ENCODE data around the gene SFMBT1.

Gene SFMBT1

GRCh38 chr3:53045518-53046170 is at the start of gene SFMBT1:
Gene SFMBT1, minus strand, starts transcription at chr3:53046073. Its CDS starts 76,945 bp downstream, at chr3:52969128.
- Histone ChIP-seq H3K4me3 (ENCODE audit: low read depth in 1 of 2, low read length in 2 of 2) (peak within 1 kb of the TSS; percentile 79), H3K27me3 (ENCODE audit: low read depth, low read length) (no peaks in the 10 kb centered on the region), H3K9me3 (ENCODE audit: control insufficient read depth in 1 of 2, low read length in 2 of 2) (no peaks in the 10 kb centered on the region), H3K27ac (ENCODE audit: low read length) (peak within 1 kb of the TSS; percentile 76), H3K36me3 (ENCODE audit: control insufficient read depth in 1 of 2, insufficient read depth in 2 of 2, low read length in 2 of 2) (no peaks in the 10 kb centered on the region), H3K4me1 (ENCODE audit: control insufficient read depth in 1 of 2, insufficient read depth in 2 of 2, low read length in 2 of 2) (peaks cover 0 to 10% of the 10 kb centered on the region in 2 donors)

DNA sequence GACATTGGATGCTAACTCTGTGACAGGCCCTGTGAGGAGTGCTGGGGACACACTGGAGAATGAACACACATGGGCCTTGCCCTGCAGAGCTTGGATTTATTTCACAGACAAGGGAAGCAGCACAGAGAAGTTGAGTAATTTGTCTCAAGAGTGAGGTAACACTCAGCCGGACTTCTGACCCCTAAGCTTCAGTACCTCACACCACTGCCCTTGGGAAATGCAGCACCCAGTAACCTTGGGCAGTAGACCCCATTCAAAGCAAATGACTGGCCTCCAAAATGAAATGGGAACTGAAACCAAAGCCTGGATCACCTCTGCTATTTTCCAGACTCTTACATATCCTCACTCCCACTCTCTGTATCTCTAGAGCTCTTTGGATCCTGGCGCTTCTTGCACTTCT is 47.1 kb upstream of the SFMBT1 start:
- Histone ChIP-seq H3K27ac (ENCODE audit: low read length) (no peak overlapping the region), H3K36me3 (ENCODE audit: control insufficient read depth in 1 of 2, insufficient read depth in 2 of 2, low read length in 2 of 2) (peaks cover 30 to 56% of the 10 kb centered on the region in 2 donors), H3K4me1 (ENCODE audit: control insufficient read depth in 1 of 2, insufficient read depth in 2 of 2, low read length in 2 of 2) (no peaks in the 10 kb centered on the region), H3K4me3 (ENCODE audit: low read depth in 1 of 2, low read length in 2 of 2) (no peak overlapping the region), H3K9me3 (ENCODE audit: control insufficient read depth in 1 of 2, low read length in 2 of 2) (no peaks in the 10 kb centered on the region), H3K27me3 (ENCODE audit: low read depth, low read length) (no peaks in the 10 kb centered on the region)

GRCh38 chr3:53092216-53092615 is 46.3 kb upstream of the SFMBT1 start:
- Histone ChIP-seq H3K27me3 (ENCODE audit: low read depth, low read length) (no peaks in the 10 kb centered on the region), H3K36me3 (ENCODE audit: control insufficient read depth in 1 of 2, insufficient read depth in 2 of 2, low read length in 2 of 2) (peaks cover 30 to 55% of the 10 kb centered on the region in 2 donors), H3K27ac (ENCODE audit: low read length) (no peak overlapping the region), H3K4me1 (ENCODE audit: control insufficient read depth in 1 of 2, insufficient read depth in 2 of 2, low read length in 2 of 2) (no peaks in the 10 kb centered on the region), H3K9me3 (ENCODE audit: control insufficient read depth in 1 of 2, low read length in 2 of 2) (no peaks in the 10 kb centered on the region), H3K4me3 (ENCODE audit: low read depth in 1 of 2, low read length in 2 of 2) (no peak overlapping the region)

DNA sequence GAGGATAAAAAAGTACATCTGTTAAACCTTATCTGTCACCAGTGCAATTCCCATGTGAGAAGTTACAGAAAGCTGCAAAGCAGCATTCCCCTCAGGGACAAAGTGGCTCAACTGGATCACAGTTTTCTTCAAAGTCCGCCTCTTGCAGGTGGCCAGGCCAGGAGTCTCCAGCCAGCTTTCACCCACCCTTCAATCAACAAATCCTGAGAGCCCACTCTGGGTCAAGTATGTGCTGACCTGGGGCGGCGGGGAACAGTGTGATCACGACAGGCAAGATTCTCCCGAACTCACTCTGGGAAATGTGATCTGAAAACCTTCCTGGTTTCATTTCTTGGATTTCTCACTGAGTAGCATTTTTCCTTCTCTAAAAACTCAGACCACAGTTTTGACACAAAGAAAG is 45.1 kb upstream of the SFMBT1 start:
- H3K4me3 ChIP-seq (ENCODE audit: low read depth in 1 of 2, low read length in 2 of 2): no peak overlapping the region
- H3K4me1 ChIP-seq (ENCODE audit: control insufficient read depth in 1 of 2, insufficient read depth in 2 of 2, low read length in 2 of 2): no peaks in the 10 kb centered on the region
- H3K27ac ChIP-seq (ENCODE audit: low read length): no peak overlapping the region
- peaks cover 30 to 54% of the 10 kb centered on the region in 2 donors for H3K36me3 ChIP-seq (ENCODE audit: control insufficient read depth in 1 of 2, insufficient read depth in 2 of 2, low read length in 2 of 2)
- H3K9me3 ChIP-seq (ENCODE audit: control insufficient read depth in 1 of 2, low read length in 2 of 2): no peaks in the 10 kb centered on the region
- no peaks in the 10 kb centered on the region for H3K27me3 ChIP-seq (ENCODE audit: low read depth, low read length)

- no peak overlapping the region for H3K27ac ChIP-seq (ENCODE audit: low read length)
- no peak overlapping the region for H3K4me3 ChIP-seq (ENCODE audit: low read depth in 1 of 2, low read length in 2 of 2)
- no peaks in the 10 kb centered on the region for H3K9me3 ChIP-seq (ENCODE audit: control insufficient read depth in 1 of 2, low read length in 2 of 2)
- H3K4me1 ChIP-seq (ENCODE audit: control insufficient read depth in 1 of 2, insufficient read depth in 2 of 2, low read length in 2 of 2): no peaks in the 10 kb centered on the region
- no peaks in the 10 kb centered on the region for H3K27me3 ChIP-seq (ENCODE audit: low read depth, low read length)
- H3K36me3 ChIP-seq (ENCODE audit: control insufficient read depth in 1 of 2, insufficient read depth in 2 of 2, low read length in 2 of 2): peaks cover 26 to 43% of the 10 kb centered on the region in 2 donors
Observed at GRCh38 chr3:53089511-53089910, 43.6 kb upstream of the SFMBT1 start.

GRCh38 chr3:53085476-53085875 is 39.6 kb upstream of the SFMBT1 start:
- Histone ChIP-seq H3K36me3 (ENCODE audit: control insufficient read depth in 1 of 2, insufficient read depth in 2 of 2, low read length in 2 of 2) (peaks cover 6 to 11% of the 10 kb centered on the region in 2 donors), H3K27me3 (ENCODE audit: low read depth, low read length) (no peaks in the 10 kb centered on the region), H3K4me3 (ENCODE audit: low read depth in 1 of 2, low read length in 2 of 2) (no peak overlapping the region), H3K27ac (ENCODE audit: low read length) (no peak overlapping the region), H3K4me1 (ENCODE audit: control insufficient read depth in 1 of 2, insufficient read depth in 2 of 2, low read length in 2 of 2) (peaks cover 3 to 9% of the 10 kb centered on the region in 2 donors), H3K9me3 (ENCODE audit: control insufficient read depth in 1 of 2, low read length in 2 of 2) (no peaks in the 10 kb centered on the region)

GRCh38 chr3:53084310-53085001 is 38.6 kb upstream of the SFMBT1 start:
- H3K4me1 ChIP-seq (ENCODE audit: control insufficient read depth in 1 of 2, insufficient read depth in 2 of 2, low read length in 2 of 2): peaks cover 3 to 9% of the 10 kb centered on the region in 2 donors
- H3K9me3 ChIP-seq (ENCODE audit: control insufficient read depth in 1 of 2, low read length in 2 of 2): no peaks in the 10 kb centered on the region
- no peaks in the 10 kb centered on the region for H3K27me3 ChIP-seq (ENCODE audit: low read depth, low read length)
- H3K4me3 ChIP-seq (ENCODE audit: low read depth in 1 of 2, low read length in 2 of 2): peak overlapping the region in 1 of 2 donors; percentile 7
- peaks cover 0 to 4% of the 10 kb centered on the region in 2 donors for H3K36me3 ChIP-seq (ENCODE audit: control insufficient read depth in 1 of 2, insufficient read depth in 2 of 2, low read length in 2 of 2)
- H3K27ac ChIP-seq (ENCODE audit: low read length): no peak overlapping the region

GRCh38 chr3:53083949-53084309 is 38.1 kb upstream of the SFMBT1 start:
- Histone ChIP-seq H3K27ac (ENCODE audit: low read length) (no peak overlapping the region), H3K27me3 (ENCODE audit: low read depth, low read length) (no peaks in the 10 kb centered on the region), H3K4me1 (ENCODE audit: control insufficient read depth in 1 of 2, insufficient read depth in 2 of 2, low read length in 2 of 2) (peaks cover 3 to 9% of the 10 kb centered on the region in 2 donors), H3K4me3 (ENCODE audit: low read depth in 1 of 2, low read length in 2 of 2) (peak overlapping the region in 1 of 2 donors; percentile 7), H3K9me3 (ENCODE audit: control insufficient read depth in 1 of 2, low read length in 2 of 2) (no peaks in the 10 kb centered on the region), H3K36me3 (ENCODE audit: control insufficient read depth in 1 of 2, insufficient read depth in 2 of 2, low read length in 2 of 2) (peaks cover 0 to 4% of the 10 kb centered on the region in 2 donors)

- Histone ChIP-seq H3K4me3 (ENCODE audit: low read depth in 1 of 2, low read length in 2 of 2) (no peak overlapping the region), H3K27ac (ENCODE audit: low read length) (no peak overlapping the region), H3K36me3 (ENCODE audit: control insufficient read depth in 1 of 2, insufficient read depth in 2 of 2, low read length in 2 of 2) (peaks cover 0 to 4% of the 10 kb centered on the region in 2 donors), H3K4me1 (ENCODE audit: control insufficient read depth in 1 of 2, insufficient read depth in 2 of 2, low read length in 2 of 2) (peaks cover 3 to 9% of the 10 kb centered on the region in 2 donors), H3K27me3 (ENCODE audit: low read depth, low read length) (no peaks in the 10 kb centered on the region), H3K9me3 (ENCODE audit: control insufficient read depth in 1 of 2, low read length in 2 of 2) (no peaks in the 10 kb centered on the region)
Observed at GRCh38 chr3:53083521-53083920, 37.6 kb upstream of the SFMBT1 start.

- H3K27me3 ChIP-seq (ENCODE audit: low read depth, low read length): no peaks in the 10 kb centered on the region
- peaks cover 0 to 1% of the 10 kb centered on the region in 2 donors for H3K36me3 ChIP-seq (ENCODE audit: control insufficient read depth in 1 of 2, insufficient read depth in 2 of 2, low read length in 2 of 2)
- no peaks in the 10 kb centered on the region for H3K9me3 ChIP-seq (ENCODE audit: control insufficient read depth in 1 of 2, low read length in 2 of 2)
- no peak overlapping the region for H3K27ac ChIP-seq (ENCODE audit: low read length)
- peaks cover 3 to 9% of the 10 kb centered on the region in 2 donors for H3K4me1 ChIP-seq (ENCODE audit: control insufficient read depth in 1 of 2, insufficient read depth in 2 of 2, low read length in 2 of 2)
- H3K4me3 ChIP-seq (ENCODE audit: low read depth in 1 of 2, low read length in 2 of 2): no peak overlapping the region
Observed at GRCh38 chr3:53082736-53083135, 36.9 kb upstream of the SFMBT1 start.

- H3K27ac ChIP-seq (ENCODE audit: low read length): no peak overlapping the region
Observed at GRCh38 chr3:53081318-53081717, 35.4 kb upstream of the SFMBT1 start.

More at GRCh38 chr3:53081318-53081717, 35.4 kb upstream of the SFMBT1 start:
- Histone ChIP-seq H3K36me3 (ENCODE audit: control insufficient read depth in 1 of 2, insufficient read depth in 2 of 2, low read length in 2 of 2) (peaks cover 0 to 9% of the 10 kb centered on the region in 2 donors), H3K9me3 (ENCODE audit: control insufficient read depth in 1 of 2, low read length in 2 of 2) (no peaks in the 10 kb centered on the region), H3K4me3 (ENCODE audit: low read depth in 1 of 2, low read length in 2 of 2) (no peak overlapping the region), H3K27me3 (ENCODE audit: low read depth, low read length) (no peaks in the 10 kb centered on the region), H3K4me1 (ENCODE audit: control insufficient read depth in 1 of 2, insufficient read depth in 2 of 2, low read length in 2 of 2) (peaks cover 3 to 9% of the 10 kb centered on the region in 2 donors)

All from muscle layer of duodenum (tissue), 2 donors.